Measurements from ENCODE around the gene SLC2A1. TPM values are rescaled to one million over a fixed set of nuclear protein-coding genes. Genes with fewer than 3 reads are reported as not detected.
A peak's percentile ranks its signal among the peaks of the same experiment; 100 is the strongest.

SLC2A1 gene
- total and polyA plus RNA-seq, 9 of the 15 experiments (the other 6 are each of a cell fraction or from before 2014, with no cell fraction given), result 12.6 to 153 (median 48.0) TPM

DNA sequence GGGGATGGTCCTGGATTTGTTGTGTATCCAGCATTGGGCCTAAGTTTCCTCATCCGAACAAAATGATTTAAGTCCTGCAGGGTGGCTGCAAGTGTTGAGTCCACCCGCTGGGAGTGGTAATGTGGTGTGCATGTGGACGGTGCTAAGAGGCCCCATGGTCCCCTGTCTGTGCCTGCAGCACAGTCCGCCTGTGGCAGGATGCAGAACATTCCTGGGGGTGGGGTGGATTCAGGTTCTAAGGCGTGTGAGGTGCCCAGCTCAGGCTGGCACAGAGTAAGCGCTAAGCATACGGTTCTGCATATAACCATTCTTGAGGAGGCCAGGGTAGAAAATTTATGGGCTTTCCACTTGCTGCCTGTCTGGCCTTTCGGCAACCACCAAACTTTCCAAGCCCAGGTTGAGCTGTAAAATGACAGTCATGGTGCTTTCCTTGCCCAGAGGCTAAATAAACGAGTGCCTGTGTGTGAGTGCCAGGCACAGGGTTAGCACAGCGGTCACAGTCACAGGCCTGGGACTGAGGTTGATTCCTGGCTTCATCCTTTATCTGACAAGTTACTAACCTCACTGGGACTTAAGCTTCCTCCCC, 30.7 kb downstream of the SLC2A1 start:
- no peak for ATAC-seq
- WGBS (ENCODE audit: insufficient coverage, low coverage, missing lambda C conversion rate), result 93% methylated on average over 10 of the region's 10 CpGs

GRCh38 chr1:42927274-42927841, 31.3 kb downstream of the SLC2A1 start:
- POLR2A ChIA-PET, result interaction anchor here (0.6 to 1.7 kb wide), 7 partner anchors 9 to 278 kb away, joined by 3 to 13 read pairs (median 3); no protein-coding TSS in a partner anchor
- Histone ChIP-seq H3K27ac (ENCODE audit: extremely low read depth, low read depth, low read length) (no peak overlapping the region), H3K4me1 (replicated peaks in 1 of 2; ENCODE audit: control insufficient read depth in 2 of 2, insufficient read depth in 2 of 2, low read length in 2 of 2) (peaks cover 46 to 71% of the 10 kb centered on the region in 2 experiments), H3K79me2 (ENCODE audit: control insufficient read depth, insufficient read depth, low read length) (peaks cover 21% of the 10 kb centered on the region), H3K9me3 (replicated peaks; ENCODE audit: control insufficient read depth, insufficient read depth, low read depth, low read length) (no peaks in the 10 kb centered on the region), H3K4me3 (no peak overlapping the region), H3K36me3 (ENCODE audit: control insufficient read depth, insufficient read depth, low read length) (peaks cover 71% of the 10 kb centered on the region), H2AFZ (ENCODE audit: low read depth, low read length) (no peak overlapping the region), H3K9me1 (ENCODE audit: control insufficient read depth, insufficient read depth, low read length) (peaks cover 7% of the 10 kb centered on the region), H3K9ac (ENCODE audit: insufficient read depth in 1 of 2, low read depth in 2 of 2, low read length in 2 of 2) (no peak overlapping the region), H3K4me2 (ENCODE audit: insufficient read depth, low read length) (no peak overlapping the region), H4K20me1 (replicated peaks; ENCODE audit: control insufficient read depth, insufficient read depth, low read length) (peaks cover 9% of the 10 kb centered on the region; the same call in 1 of the 2 replicates), H3K27me3 (ENCODE audit: control insufficient read depth in 2 of 2, insufficient read depth in 2 of 2, low read length in 2 of 2) (no peaks in the 10 kb centered on the region)
- WGBS (ENCODE audit: insufficient coverage, low coverage, missing lambda C conversion rate), result 93% methylated on average over 8 of the region's 8 CpGs
- BruUV-seq (replicated peaks), result no TSS peak
- CTCF ChIA-PET (ENCODE audit: low intra/inter-chr PET ratio), result no interaction called here
- no peak for ATAC-seq
- intact Hi-C loops (cut with micrococcal nuclease) (no loop called here), in situ Hi-C loops (cut with MboI) (no loop called here)
- DNase-seq (ENCODE audit: extremely low read depth in 1 of 4, low spot score in 3 of 4), result no peak
- no peak for FAIRE-seq
- TF ChIP-seq HNRNPLL (IDR thresholded peaks at IDR 0.05; ENCODE audit: low read depth, low read length, poor library complexity, severe bottlenecking) (no peak), USF2 (CRISPR knock-in tag; IDR thresholded peaks at IDR 0.05) (0 out of 2 replicates have a peak, but pooled peaks have one; percentile 32), MCM5 (IDR thresholded peaks at IDR 0.05; ENCODE audit: low read depth) (no peak), SRSF7 (optimal IDR thresholded peaks at IDR 0.05; ENCODE audit: low read depth, low read length) (no peak), RBM25 (IDR thresholded peaks at IDR 0.05; ENCODE audit: low read depth, low read length, severe bottlenecking) (no peak), SREBF1 (IDR thresholded peaks at IDR 0.05; ENCODE audit: borderline replicate concordance, low read depth, low read length) (no peak), ATF7 (IDR thresholded peaks at IDR 0.05) (no peak), HMGN3 (IDR thresholded peaks at IDR 0.05; ENCODE audit: borderline replicate concordance, extremely low read depth, insufficient read length, low read depth, low read length) (no peak), TEAD1 (CRISPR knock-in tag; IDR thresholded peaks at IDR 0.05) (no peak), FOXK1 (CRISPR knock-in tag; IDR thresholded peaks at IDR 0.05; ENCODE audit: borderline replicate concordance) (no peak)
- TF ChIP-seq, protein P1, sequence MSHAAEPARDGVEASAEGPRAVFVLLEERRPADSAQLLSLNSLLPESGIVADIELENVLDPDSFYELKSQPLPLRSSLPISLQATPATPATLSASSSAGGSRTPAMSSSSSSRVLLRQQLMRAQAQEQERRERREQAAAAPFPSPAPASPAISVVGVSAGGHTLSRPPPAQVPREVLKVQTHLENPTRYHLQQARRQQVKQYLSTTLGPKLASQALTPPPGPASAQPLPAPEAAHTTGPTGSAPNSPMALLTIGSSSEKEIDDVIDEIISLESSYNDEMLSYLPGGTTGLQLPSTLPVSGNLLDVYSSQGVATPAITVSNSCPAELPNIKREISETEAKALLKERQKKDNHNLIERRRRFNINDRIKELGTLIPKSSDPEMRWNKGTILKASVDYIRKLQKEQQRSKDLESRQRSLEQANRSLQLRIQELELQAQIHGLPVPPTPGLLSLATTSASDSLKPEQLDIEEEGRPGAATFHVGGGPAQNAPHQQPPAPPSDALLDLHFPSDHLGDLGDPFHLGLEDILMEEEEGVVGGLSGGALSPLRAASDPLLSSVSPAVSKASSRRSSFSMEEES (CRISPR knock-in tag; IDR thresholded peaks at IDR 0.05), result peak; percentile 81

More for the DNA sequence above, 30.7 kb downstream of the SLC2A1 start:
- no peak overlapping the region for H3K27ac ChIP-seq (ENCODE audit: extremely low read depth, low read depth, low read length)
- in situ Hi-C loops (cut with MboI), result no loop called here
- peaks cover 9% of the 10 kb centered on the region for H4K20me1 ChIP-seq (replicated peaks; ENCODE audit: control insufficient read depth, insufficient read depth, low read length)
- H2AFZ ChIP-seq (ENCODE audit: low read depth, low read length), result no peak overlapping the region
- H3K9me3 ChIP-seq (replicated peaks; ENCODE audit: control insufficient read depth, insufficient read depth, low read depth, low read length), result no peaks in the 10 kb centered on the region
- FAIRE-seq (no peak), DNase-seq (ENCODE audit: extremely low read depth in 1 of 4, low spot score in 3 of 4) (no peak)
- TF ChIP-seq PURB (CRISPR knock-in tag; IDR thresholded peaks at IDR 0.05; ENCODE audit: low read depth) (no peak), POLR2G (IDR thresholded peaks at IDR 0.05; ENCODE audit: low read depth, low read length) (0 out of 2 replicates have a peak, but pooled peaks have one; percentile 40)
- H3K4me1 ChIP-seq (replicated peaks in 1 of 2; ENCODE audit: control insufficient read depth in 2 of 2, insufficient read depth in 2 of 2, low read length in 2 of 2), result peaks cover 46 to 71% of the 10 kb centered on the region in 2 experiments
- H3K4me3 ChIP-seq, result no peak overlapping the region
- no peak overlapping the region for H3K4me2 ChIP-seq (ENCODE audit: insufficient read depth, low read length)
- POLR2A ChIA-PET, result interaction anchor here (0.6 to 1.7 kb wide), 4 partner anchors 8 to 278 kb away, joined by 3 to 13 read pairs (median 3); no protein-coding TSS in a partner anchor
- H3K79me2 ChIP-seq (ENCODE audit: control insufficient read depth, insufficient read depth, low read length), result peaks cover 28% of the 10 kb centered on the region
- H3K36me3 ChIP-seq (ENCODE audit: control insufficient read depth, insufficient read depth, low read length), result peaks cover 77% of the 10 kb centered on the region
- H3K27me3 ChIP-seq (ENCODE audit: control insufficient read depth in 2 of 2, insufficient read depth in 2 of 2, low read length in 2 of 2), result no peaks in the 10 kb centered on the region
- no peak overlapping the region; a peak in 1 of 4 replicates for H3K9ac ChIP-seq (ENCODE audit: insufficient read depth in 1 of 2, low read depth in 2 of 2, low read length in 2 of 2)
- no TSS peak for BruUV-seq (replicated peaks)
- H3K9me1 ChIP-seq (ENCODE audit: control insufficient read depth, insufficient read depth, low read length), result peaks cover 7% of the 10 kb centered on the region
- intact Hi-C loops (cut with micrococcal nuclease), result no loop called here
- CTCF ChIA-PET (ENCODE audit: low intra/inter-chr PET ratio), result no interaction called here
